WTC11 (cell line): ENCODE data around the gene CACNA2D1. TPM values are rescaled to one million over a fixed set of nuclear protein-coding genes. Genes with fewer than 3 reads are reported as not detected.

ENCODE experiments used
- ATAC-seq: fragments of 200-7000 bp; cut with Tn5 transposase; 2 replicates; pipeline ENCODE4 v1.10.0; 2021; ENCODE audit warnings: mild to moderate bottlenecking, moderate library complexity
- CTCF ChIA-PET: fragments of 300-600 bp; sonication (Branson Sonifier 250); formaldehyde crosslinking; loops from one replicate; lab custom pipeline; 2021; ENCODE audit warnings: antibody characterized with exemption; lab: Charles Lee
- POLR2A ChIA-PET: fragments of 350-600 bp; sonication (Branson Sonifier 250); formaldehyde crosslinking; loops from one replicate; lab custom pipeline; 2021; ENCODE audit warnings: antibody characterized with exemption; lab: Charles Lee
- DNase-seq: peaks from one replicate; pipeline ENCODE4 v3.0.0; 2021; ENCODE audit warnings: low spot score
- H3K27ac Mint-ChIP-seq: 2 replicates; pipeline ENCODE4 v1.8.0; 2021; ENCODE audit warnings: mixed read lengths
- H3K27me3 Mint-ChIP-seq: 2 replicates; pipeline ENCODE4 v1.8.0; 2021; ENCODE audit warnings: low read depth, mild to moderate bottlenecking, moderate library complexity, mixed read lengths
- H3K36me3 Mint-ChIP-seq: 2 replicates; pipeline ENCODE4 v1.8.0; 2021; ENCODE audit warnings: mixed read lengths
- H3K4me1 Mint-ChIP-seq: 2 replicates; pipeline ENCODE4 v1.8.0; 2022; ENCODE audit warnings: mixed read lengths
- H3K4me3 Mint-ChIP-seq: 2 replicates; pipeline ENCODE4 v1.8.0; 2021; ENCODE audit warnings: mild to moderate bottlenecking, moderate library complexity, mixed read lengths
- H3K9me3 Mint-ChIP-seq: 2 replicates; pipeline ENCODE4 v1.8.0; 2021; ENCODE audit warnings: mixed read lengths
- ATF1 ChIP-seq: sonication (generic); formaldehyde crosslinking; IDR thresholded peaks from 2 replicates; pipeline ENCODE4 v1.8.1; 2023; ENCODE audit warnings: mild to moderate bottlenecking, moderate library complexity, missing genetic modification reagents
- CBFB ChIP-seq: sonication (generic); formaldehyde crosslinking; IDR thresholded peaks from 2 replicates; pipeline ENCODE4 v1.8.1; 2022; ENCODE audit warnings: mild to moderate bottlenecking, low read depth, missing genetic modification reagents
- ESRRA ChIP-seq: sonication (generic); formaldehyde crosslinking; IDR thresholded peaks from 2 replicates; pipeline ENCODE4 v1.8.1; 2022; ENCODE audit warnings: mild to moderate bottlenecking, missing genetic modification reagents, borderline replicate concordance
- FOXJ3 ChIP-seq: sonication (generic); formaldehyde crosslinking; IDR thresholded peaks from 2 replicates; pipeline ENCODE4 v1.9.0; 2021; ENCODE audit warnings: missing genetic modification reagents, mild to moderate bottlenecking, borderline replicate concordance
- MXD4 ChIP-seq: fragments of 250-450 bp; sonication (Bioruptor Pico); IDR thresholded peaks from 2 replicates; pipeline ENCODE4 v1.8.0; 2021; ENCODE audit warnings: mild to moderate bottlenecking, moderate library complexity, borderline replicate concordance
- NR3C1 ChIP-seq: sonication (generic); formaldehyde crosslinking; conservative IDR thresholded peaks from 2 replicates; pipeline ENCODE4 v1.8.1; 2023; ENCODE audit warnings: low read depth, mild to moderate bottlenecking, missing genetic modification reagents
- RELA ChIP-seq: sonication (generic); formaldehyde crosslinking; IDR thresholded peaks from 2 replicates; pipeline ENCODE4 v1.8.1; 2022; ENCODE audit warnings: missing genetic modification reagents, mild to moderate bottlenecking, borderline replicate concordance
- ZNF423 ChIP-seq: fragments of 250-450 bp; sonication (Bioruptor Pico); IDR thresholded peaks from 2 replicates; pipeline ENCODE4 v2.1.2; 2022; ENCODE audit warnings: mild to moderate bottlenecking, moderate library complexity
- total RNA-seq: library from RNA; stranded (reverse); gene quantifications from 3 replicates; pipeline ENCODE4 v1.2.3, GENCODE V29; 2021
- TF ChIP-seq, protein P1 (sequence below): sonication (generic); formaldehyde crosslinking; IDR thresholded peaks from 2 replicates; pipeline ENCODE4 v1.8.1; 2023; ENCODE audit warnings: mild to moderate bottlenecking, missing genetic modification reagents
- TF ChIP-seq, protein P2 (sequence below): sonication (generic); formaldehyde crosslinking; IDR thresholded peaks from 2 replicates; pipeline ENCODE4 v1.8.1; 2022; ENCODE audit warnings: missing genetic modification reagents, borderline replicate concordance
- TF ChIP-seq, protein P3 (sequence below): sonication (generic); formaldehyde crosslinking; IDR thresholded peaks from 2 replicates; pipeline ENCODE4 v1.8.1; 2023; ENCODE audit warnings: mild to moderate bottlenecking, missing genetic modification reagents, borderline replicate concordance
- TF ChIP-seq, protein P4 (sequence below): fragments of 250-450 bp; sonication (Bioruptor Pico); IDR thresholded peaks from 2 replicates; pipeline ENCODE4 v1.9.0; 2021; ENCODE audit warnings: mild to moderate bottlenecking
- TF ChIP-seq, protein P5 (sequence below): sonication (generic); formaldehyde crosslinking; IDR thresholded peaks from 2 replicates; pipeline ENCODE4 v1.8.0; 2022; ENCODE audit warnings: mild to moderate bottlenecking, missing genetic modification reagents
- TF ChIP-seq, protein P6 (sequence below): sonication (generic); formaldehyde crosslinking; IDR thresholded peaks from 2 replicates; pipeline ENCODE4 v1.8.0; 2022; ENCODE audit warnings: mild to moderate bottlenecking, missing genetic modification reagents

The CACNA2D1 gene
- total RNA-seq, 1 experiment from 2014 or later = 33.3 TPM

DNA sequence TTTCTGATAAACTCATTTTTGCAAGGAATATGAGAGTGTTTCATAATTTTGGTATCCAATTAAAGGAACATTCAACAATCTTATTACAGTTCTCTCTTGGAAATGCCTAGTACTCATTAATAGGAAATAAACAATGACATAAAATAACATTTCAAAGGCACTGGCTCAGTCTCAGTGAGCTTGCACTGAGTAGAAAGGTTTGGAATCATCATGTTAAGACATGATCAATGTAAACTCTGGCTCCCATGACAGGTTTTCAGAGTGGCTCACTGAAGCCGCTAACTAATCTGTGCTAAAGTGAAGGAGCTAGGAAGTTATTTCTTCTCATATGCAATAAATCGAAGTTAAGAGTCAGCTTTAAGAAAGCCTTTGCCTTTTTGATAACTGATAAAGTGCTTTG lies 470.5 kb downstream of the CACNA2D1 start (continued):
- TF ChIP-seq, protein P1, sequence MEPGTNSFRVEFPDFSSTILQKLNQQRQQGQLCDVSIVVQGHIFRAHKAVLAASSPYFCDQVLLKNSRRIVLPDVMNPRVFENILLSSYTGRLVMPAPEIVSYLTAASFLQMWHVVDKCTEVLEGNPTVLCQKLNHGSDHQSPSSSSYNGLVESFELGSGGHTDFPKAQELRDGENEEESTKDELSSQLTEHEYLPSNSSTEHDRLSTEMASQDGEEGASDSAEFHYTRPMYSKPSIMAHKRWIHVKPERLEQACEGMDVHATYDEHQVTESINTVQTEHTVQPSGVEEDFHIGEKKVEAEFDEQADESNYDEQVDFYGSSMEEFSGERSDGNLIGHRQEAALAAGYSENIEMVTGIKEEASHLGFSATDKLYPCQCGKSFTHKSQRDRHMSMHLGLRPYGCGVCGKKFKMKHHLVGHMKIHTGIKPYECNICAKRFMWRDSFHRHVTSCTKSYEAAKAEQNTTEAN (CRISPR knock-in tag) = no peak
- TF ChIP-seq, protein P2, sequence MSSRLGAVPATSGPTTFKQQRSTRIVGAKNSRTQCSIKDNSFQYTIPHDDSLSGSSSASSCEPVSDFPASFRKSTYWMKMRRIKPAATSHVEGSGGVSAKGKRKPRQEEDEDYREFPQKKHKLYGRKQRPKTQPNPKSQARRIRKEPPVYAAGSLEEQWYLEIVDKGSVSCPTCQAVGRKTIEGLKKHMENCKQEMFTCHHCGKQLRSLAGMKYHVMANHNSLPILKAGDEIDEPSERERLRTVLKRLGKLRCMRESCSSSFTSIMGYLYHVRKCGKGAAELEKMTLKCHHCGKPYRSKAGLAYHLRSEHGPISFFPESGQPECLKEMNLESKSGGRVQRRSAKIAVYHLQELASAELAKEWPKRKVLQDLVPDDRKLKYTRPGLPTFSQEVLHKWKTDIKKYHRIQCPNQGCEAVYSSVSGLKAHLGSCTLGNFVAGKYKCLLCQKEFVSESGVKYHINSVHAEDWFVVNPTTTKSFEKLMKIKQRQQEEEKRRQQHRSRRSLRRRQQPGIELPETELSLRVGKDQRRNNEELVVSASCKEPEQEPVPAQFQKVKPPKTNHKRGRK (CRISPR knock-in tag) = no peak

DNA sequence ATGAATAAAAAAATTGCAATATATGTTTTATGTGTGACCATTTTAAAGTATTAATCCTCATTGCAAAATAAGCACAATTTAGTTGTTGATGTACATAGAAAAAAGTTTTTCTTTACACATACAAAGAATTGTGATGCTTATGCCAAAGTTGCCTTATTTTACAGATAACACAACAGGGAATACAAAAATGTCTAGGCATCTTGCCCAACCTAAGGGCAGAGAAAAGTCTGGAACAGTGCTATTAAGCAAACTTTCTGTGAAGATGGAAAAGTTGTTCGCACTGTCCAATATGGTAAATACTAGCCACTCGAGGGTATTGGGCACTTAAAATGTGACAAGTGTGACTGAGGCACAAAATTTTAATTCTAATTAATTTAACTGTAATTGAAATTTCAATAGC lies 483.6 kb downstream of the CACNA2D1 start:
- H3K4me1 Mint-ChIP-seq = peaks cover 9% of the 10 kb centered on the region
- no peaks in the 10 kb centered on the region for H3K27me3 Mint-ChIP-seq
- H3K9me3 Mint-ChIP-seq = no peaks in the 10 kb centered on the region
- DNase-seq (no peak), ATAC-seq (no peak)
- no peak overlapping the region for H3K4me3 Mint-ChIP-seq
- POLR2A ChIA-PET = no interaction called here
- H3K27ac Mint-ChIP-seq = no peak overlapping the region
- TF ChIP-seq ATF1 (CRISPR knock-in tag) (no peak), CBFB (CRISPR knock-in tag) (no peak), ZNF423 (CRISPR knock-in tag) (no peak), RELA (CRISPR knock-in tag) (no peak), MXD4 (no peak), FOXJ3 (CRISPR knock-in tag) (no peak), ESRRA (CRISPR knock-in tag) (no peak)
- TF ChIP-seq, protein P3, sequence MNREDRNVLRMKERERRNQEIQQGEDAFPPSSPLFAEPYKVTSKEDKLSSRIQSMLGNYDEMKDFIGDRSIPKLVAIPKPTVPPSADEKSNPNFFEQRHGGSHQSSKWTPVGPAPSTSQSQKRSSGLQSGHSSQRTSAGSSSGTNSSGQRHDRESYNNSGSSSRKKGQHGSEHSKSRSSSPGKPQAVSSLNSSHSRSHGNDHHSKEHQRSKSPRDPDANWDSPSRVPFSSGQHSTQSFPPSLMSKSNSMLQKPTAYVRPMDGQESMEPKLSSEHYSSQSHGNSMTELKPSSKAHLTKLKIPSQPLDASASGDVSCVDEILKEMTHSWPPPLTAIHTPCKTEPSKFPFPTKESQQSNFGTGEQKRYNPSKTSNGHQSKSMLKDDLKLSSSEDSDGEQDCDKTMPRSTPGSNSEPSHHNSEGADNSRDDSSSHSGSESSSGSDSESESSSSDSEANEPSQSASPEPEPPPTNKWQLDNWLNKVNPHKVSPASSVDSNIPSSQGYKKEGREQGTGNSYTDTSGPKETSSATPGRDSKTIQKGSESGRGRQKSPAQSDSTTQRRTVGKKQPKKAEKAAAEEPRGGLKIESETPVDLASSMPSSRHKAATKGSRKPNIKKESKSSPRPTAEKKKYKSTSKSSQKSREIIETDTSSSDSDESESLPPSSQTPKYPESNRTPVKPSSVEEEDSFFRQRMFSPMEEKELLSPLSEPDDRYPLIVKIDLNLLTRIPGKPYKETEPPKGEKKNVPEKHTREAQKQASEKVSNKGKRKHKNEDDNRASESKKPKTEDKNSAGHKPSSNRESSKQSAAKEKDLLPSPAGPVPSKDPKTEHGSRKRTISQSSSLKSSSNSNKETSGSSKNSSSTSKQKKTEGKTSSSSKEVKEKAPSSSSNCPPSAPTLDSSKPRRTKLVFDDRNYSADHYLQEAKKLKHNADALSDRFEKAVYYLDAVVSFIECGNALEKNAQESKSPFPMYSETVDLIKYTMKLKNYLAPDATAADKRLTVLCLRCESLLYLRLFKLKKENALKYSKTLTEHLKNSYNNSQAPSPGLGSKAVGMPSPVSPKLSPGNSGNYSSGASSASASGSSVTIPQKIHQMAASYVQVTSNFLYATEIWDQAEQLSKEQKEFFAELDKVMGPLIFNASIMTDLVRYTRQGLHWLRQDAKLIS (CRISPR knock-in tag) = no peak
- TF ChIP-seq, protein P4, sequence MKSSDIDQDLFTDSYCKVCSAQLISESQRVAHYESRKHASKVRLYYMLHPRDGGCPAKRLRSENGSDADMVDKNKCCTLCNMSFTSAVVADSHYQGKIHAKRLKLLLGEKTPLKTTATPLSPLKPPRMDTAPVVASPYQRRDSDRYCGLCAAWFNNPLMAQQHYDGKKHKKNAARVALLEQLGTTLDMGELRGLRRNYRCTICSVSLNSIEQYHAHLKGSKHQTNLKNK (CRISPR knock-in tag) = no peak
- TF ChIP-seq, protein P5, sequence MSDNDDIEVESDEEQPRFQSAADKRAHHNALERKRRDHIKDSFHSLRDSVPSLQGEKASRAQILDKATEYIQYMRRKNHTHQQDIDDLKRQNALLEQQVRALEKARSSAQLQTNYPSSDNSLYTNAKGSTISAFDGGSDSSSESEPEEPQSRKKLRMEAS (CRISPR knock-in tag) = no peak
- CTCF ChIA-PET = no interaction called here
- no peaks in the 10 kb centered on the region for H3K36me3 Mint-ChIP-seq

DNA sequence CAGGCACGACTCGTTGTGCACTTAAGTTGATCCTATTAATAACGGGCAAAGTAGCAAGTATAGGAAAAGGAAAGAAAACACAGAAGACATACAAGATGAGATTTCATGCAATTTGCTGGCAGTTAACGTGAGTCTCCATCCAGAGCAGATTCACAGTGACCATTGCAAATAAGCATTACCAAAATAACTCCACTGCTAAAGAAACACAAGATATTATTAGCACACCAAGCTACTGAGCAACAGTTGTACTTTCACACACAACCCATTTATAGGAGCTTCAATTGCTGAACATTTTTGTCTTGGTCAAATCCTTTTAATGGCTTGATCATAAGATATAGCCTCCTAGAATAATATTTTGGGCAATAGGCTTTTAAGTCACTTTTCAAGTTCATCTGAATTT lies 486.1 kb downstream of the CACNA2D1 start:
- POLR2A ChIA-PET = no interaction called here
- Mint-ChIP-seq H3K4me3 (no peak overlapping the region), H3K27ac (no peak overlapping the region), H3K27me3 (no peaks in the 10 kb centered on the region), H3K4me1 (peaks cover 6% of the 10 kb centered on the region), H3K36me3 (no peaks in the 10 kb centered on the region), H3K9me3 (no peaks in the 10 kb centered on the region)
- TF ChIP-seq NR3C1 (CRISPR knock-in tag) = no peak
- TF ChIP-seq, protein P6, sequence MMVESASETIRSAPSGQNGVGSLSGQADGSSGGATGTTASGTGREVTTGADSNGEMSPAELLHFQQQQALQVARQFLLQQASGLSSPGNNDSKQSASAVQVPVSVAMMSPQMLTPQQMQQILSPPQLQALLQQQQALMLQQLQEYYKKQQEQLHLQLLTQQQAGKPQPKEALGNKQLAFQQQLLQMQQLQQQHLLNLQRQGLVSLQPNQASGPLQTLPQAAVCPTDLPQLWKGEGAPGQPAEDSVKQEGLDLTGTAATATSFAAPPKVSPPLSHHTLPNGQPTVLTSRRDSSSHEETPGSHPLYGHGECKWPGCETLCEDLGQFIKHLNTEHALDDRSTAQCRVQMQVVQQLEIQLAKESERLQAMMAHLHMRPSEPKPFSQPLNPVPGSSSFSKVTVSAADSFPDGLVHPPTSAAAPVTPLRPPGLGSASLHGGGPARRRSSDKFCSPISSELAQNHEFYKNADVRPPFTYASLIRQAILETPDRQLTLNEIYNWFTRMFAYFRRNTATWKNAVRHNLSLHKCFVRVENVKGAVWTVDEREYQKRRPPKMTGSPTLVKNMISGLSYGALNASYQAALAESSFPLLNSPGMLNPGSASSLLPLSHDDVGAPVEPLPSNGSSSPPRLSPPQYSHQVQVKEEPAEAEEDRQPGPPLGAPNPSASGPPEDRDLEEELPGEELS (CRISPR knock-in tag) = no peak
- DNase-seq (no peak), ATAC-seq (no peak)
- CTCF ChIA-PET = no interaction called here
